Keratinocyte (primary cell): ENCODE data around the gene AUNIP.

Experiments
- CTCF ChIP-seq, 3 experiments: IDR thresholded peaks in 1 of 3; conservative IDR thresholded peaks in 1 of 3; optimal IDR thresholded peaks in 1 of 3; 2 replicates in 2 of 3; 3 replicates in 1 of 3; pipeline versions ENCODE3 to v1.5.1; 2011; ENCODE audit warnings: low read length in 3 of 3, mild to moderate bottlenecking in 3 of 3, moderate library complexity in 2 of 3, control low read depth in 1 of 3, inconsistent platforms in 1 of 3; ENCODE audit not compliant: insufficient read depth in 2 of 3; ENCODE audit errors: extremely low read depth in 1 of 3
- EZH2 ChIP-seq: IDR thresholded peaks from one replicate; pipeline ENCODE4 v1.6.1; 2012; ENCODE audit warnings: inconsistent platforms, mild to moderate bottlenecking, low read length, moderate library complexity

- TF ChIP-seq CTCF (optimal IDR thresholded peaks at IDR 0.05 in 1 of 3, IDR thresholded peaks at IDR 0.05 in 1 of 3, conservative IDR thresholded peaks at IDR 0.05 in 1 of 3; ENCODE audit: extremely low read depth in 1 of 3, insufficient read depth in 2 of 3, low read length in 3 of 3) (no peak), EZH2 (no peak)
These were observed 38.8 kb downstream of the AUNIP start for GRCh38 chr1:25820247-25821111.
